WERI-Rb-1 (cell line): ENCODE measurements around the gene SMIM44.

Source experiments
- DNase-seq: peaks from one replicate; pipeline ENCODE4 v3.0.0-alpha.2; 2020
- H3K27ac ChIP-seq: fragments of 250-450 bp; sonication (Bioruptor Pico); 2 replicates; pipeline ENCODE4 v1.5.1; 2020; ENCODE audit warnings: mild to moderate bottlenecking, moderate library complexity
- H3K27me3 ChIP-seq: fragments of 250-450 bp; sonication (Bioruptor Pico); 2 replicates; pipeline ENCODE4 v1.5.1; 2021; ENCODE audit warnings: mild to moderate bottlenecking, low read depth, moderate library complexity; ENCODE audit not compliant: insufficient read depth, severe bottlenecking
- H3K36me3 ChIP-seq: fragments of 250-450 bp; sonication (Bioruptor Pico); 2 replicates; pipeline ENCODE4 v1.5.1; 2020; ENCODE audit warnings: mild to moderate bottlenecking, moderate library complexity
- H3K4me3 ChIP-seq: 2 replicates; pipeline ENCODE4 v1.5.1; 2011; ENCODE audit warnings: low read depth, mild to moderate bottlenecking, control low read depth, low read length
- H3K9me3 ChIP-seq: fragments of 250-450 bp; sonication (Bioruptor Pico); 2 replicates; pipeline ENCODE4 v1.5.1; 2021; ENCODE audit warnings: mild to moderate bottlenecking, moderate library complexity; ENCODE audit not compliant: severe bottlenecking
- CTCF ChIP-seq: IDR thresholded peaks from 2 replicates; pipeline ENCODE4 v1.5.1; 2011; ENCODE audit warnings: low read depth, mild to moderate bottlenecking, control low read depth, inconsistent platforms, low read length

Gene SMIM44

GRCh38 chr19:3506384-3507340 lies 23.4 kb upstream of the SMIM44 start:
- Histone ChIP-seq H3K36me3 (peaks cover 38% of the 10 kb centered on the region), H3K27me3 (no peaks in the 10 kb centered on the region), H3K9me3 (no peaks in the 10 kb centered on the region), H3K4me3 (peak overlapping the region; percentile 79), H3K27ac (peak overlapping the region; percentile 85)
- no peak for DNase-seq
- no peak for TF ChIP-seq CTCF

- TF ChIP-seq CTCF: no peak
- H3K36me3 ChIP-seq: peaks cover 31% of the 10 kb centered on the region
- peak within 1 kb of the TSS; percentile 79 for H3K4me3 ChIP-seq
- DNase-seq: peak; percentile 99
- H3K27me3 ChIP-seq: no peaks in the 10 kb centered on the region
- H3K9me3 ChIP-seq: no peaks in the 10 kb centered on the region
- H3K27ac ChIP-seq: peak within 1 kb of the TSS; percentile 89
These were observed 22.6 kb upstream of the SMIM44 start, which contains the start of gene FZR1 for GRCh38 chr19:3505598-3506383. FZR1 (plus strand) TSS chr19:3506311; CDS start chr19:3522990, 16,679 bp downstream.

- Histone ChIP-seq H3K27ac (peak overlapping the region; percentile 89; the same call in 1 of the 2 replicates), H3K36me3 (peaks cover 20% of the 10 kb centered on the region), H3K9me3 (no peaks in the 10 kb centered on the region), H3K4me3 (no peak overlapping the region), H3K27me3 (no peaks in the 10 kb centered on the region)
- DNase-seq: no peak
- no peak for TF ChIP-seq CTCF
These were observed 21.5 kb upstream of the SMIM44 start for GRCh38 chr19:3504735-3505134.

GRCh38 chr19:3503036-3503572 lies 19.9 kb upstream of the SMIM44 start:
- Histone ChIP-seq H3K4me3 (no peak overlapping the region), H3K9me3 (no peaks in the 10 kb centered on the region), H3K27ac (no peak overlapping the region), H3K27me3 (no peaks in the 10 kb centered on the region), H3K36me3 (peaks cover 4% of the 10 kb centered on the region)
- no peak for DNase-seq
- TF ChIP-seq CTCF: no peak

GRCh38 chr19:3501780-3502179 lies 18.5 kb upstream of the SMIM44 start:
- Histone ChIP-seq H3K4me3 (no peak overlapping the region), H3K9me3 (no peaks in the 10 kb centered on the region), H3K36me3 (no peaks in the 10 kb centered on the region), H3K27ac (no peak overlapping the region), H3K27me3 (no peaks in the 10 kb centered on the region)
- DNase-seq: no peak
- no peak for TF ChIP-seq CTCF
